EH (cell line): Measurements from ENCODE around the gene LPAR2.
"Not testable (repeated sequence)": the region's sequence is repeated elsewhere in the genome, so short reads cannot be mapped to it uniquely, and the experiment has no call there.

Experiments
- DNase-seq: peaks from one replicate; pipeline ENCODE4 v3.0.0-alpha.2; 2015; ENCODE audit warnings: low read depth

LPAR2 gene

GRCh38 chr19:19631346-19631745 is 3.3 kb upstream of the LPAR2 start:
- DNase-seq = no peak

- no peak for DNase-seq
Observed at GRCh38 chr19:19630426-19630825, 2.4 kb upstream of the LPAR2 start.

- DNase-seq = no peak
Observed at GRCh38 chr19:19630062-19630414, 2.0 kb upstream of the LPAR2 start.

GRCh38 chr19:19628501-19629134 is 598 bp upstream of the LPAR2 start:
- peak; percentile 46 for DNase-seq

- no peak for DNase-seq
Observed at GRCh38 chr19:19626516-19627472, 1.2 kb downstream of the LPAR2 start.

- no peak for DNase-seq
Observed at GRCh38 chr19:19624032-19624570, 3.9 kb downstream of the LPAR2 start.

- DNase-seq = no peak
Observed at GRCh38 chr19:19623383-19623782, 4.6 kb downstream of the LPAR2 start.

GRCh38 chr19:19619849-19620210 is 8.2 kb downstream of the LPAR2 start:
- DNase-seq = no peak

- no peak for DNase-seq
Observed at GRCh38 chr19:19619181-19619848, 8.7 kb downstream of the LPAR2 start.

- DNase-seq = peak; percentile 93
Observed at GRCh38 chr19:19618219-19619051, 9.6 kb downstream of the LPAR2 start, which contains the start of gene PBX4. TSS of gene PBX4 (minus strand) at chr19:19618687. CDS start at chr19:19618629, 58 bp downstream.

GRCh38 chr19:19615086-19615485 is 12.9 kb downstream of the LPAR2 start:
- DNase-seq = peak; percentile 76

- peak; percentile 61 for DNase-seq
Observed at GRCh38 chr19:19613506-19613905, 14.5 kb downstream of the LPAR2 start.

GRCh38 chr19:19610376-19611202 is 17.4 kb downstream of the LPAR2 start:
- DNase-seq = no peak

- not testable (repeated sequence) for DNase-seq
Observed at GRCh38 chr19:19606686-19607085, 21.3 kb downstream of the LPAR2 start.

GRCh38 chr19:19606021-19606420 is 22.0 kb downstream of the LPAR2 start:
- no peak for DNase-seq

- DNase-seq = no peak
Observed at GRCh38 chr19:19602713-19603324, 25.2 kb downstream of the LPAR2 start.

GRCh38 chr19:19602136-19602712 is 25.8 kb downstream of the LPAR2 start:
- DNase-seq = no peak

GRCh38 chr19:19600793-19601330 is 27.2 kb downstream of the LPAR2 start:
- DNase-seq = no peak

- not testable (repeated sequence) for DNase-seq
Observed at GRCh38 chr19:19598728-19599451, 29.1 kb downstream of the LPAR2 start.
